Neuron (in vitro differentiated cells): ENCODE measurements around the gene WRAP73.
A peak's percentile ranks its signal among the peaks of the same experiment; 100 is the strongest.

Experiments
- H2AFZ ChIP-seq: one replicate; pipeline ENCODE4 v1.6.1; 2013; ENCODE audit warnings: low read depth, mild to moderate bottlenecking, inconsistent platforms, low read length, moderate library complexity
- H3K27me3 ChIP-seq: one replicate; pipeline ENCODE4 v1.6.1; 2013; ENCODE audit warnings: low read length; ENCODE audit not compliant: insufficient read depth
- H3K36me3 ChIP-seq: one replicate; pipeline ENCODE4 v1.6.1; 2013; ENCODE audit warnings: low read length; ENCODE audit not compliant: insufficient read depth
- H3K4me1 ChIP-seq: one replicate; pipeline ENCODE4 v1.6.1; 2013; ENCODE audit warnings: low read length; ENCODE audit not compliant: insufficient read depth
- H3K4me3 ChIP-seq: 2 replicates; pipeline ENCODE4 v1.5.1; 2013; ENCODE audit warnings: mild to moderate bottlenecking, low read length, moderate library complexity
- H3K9me3 ChIP-seq: one replicate; pipeline ENCODE4 v1.6.1; 2013; ENCODE audit warnings: low read length

Gene WRAP73

DNA sequence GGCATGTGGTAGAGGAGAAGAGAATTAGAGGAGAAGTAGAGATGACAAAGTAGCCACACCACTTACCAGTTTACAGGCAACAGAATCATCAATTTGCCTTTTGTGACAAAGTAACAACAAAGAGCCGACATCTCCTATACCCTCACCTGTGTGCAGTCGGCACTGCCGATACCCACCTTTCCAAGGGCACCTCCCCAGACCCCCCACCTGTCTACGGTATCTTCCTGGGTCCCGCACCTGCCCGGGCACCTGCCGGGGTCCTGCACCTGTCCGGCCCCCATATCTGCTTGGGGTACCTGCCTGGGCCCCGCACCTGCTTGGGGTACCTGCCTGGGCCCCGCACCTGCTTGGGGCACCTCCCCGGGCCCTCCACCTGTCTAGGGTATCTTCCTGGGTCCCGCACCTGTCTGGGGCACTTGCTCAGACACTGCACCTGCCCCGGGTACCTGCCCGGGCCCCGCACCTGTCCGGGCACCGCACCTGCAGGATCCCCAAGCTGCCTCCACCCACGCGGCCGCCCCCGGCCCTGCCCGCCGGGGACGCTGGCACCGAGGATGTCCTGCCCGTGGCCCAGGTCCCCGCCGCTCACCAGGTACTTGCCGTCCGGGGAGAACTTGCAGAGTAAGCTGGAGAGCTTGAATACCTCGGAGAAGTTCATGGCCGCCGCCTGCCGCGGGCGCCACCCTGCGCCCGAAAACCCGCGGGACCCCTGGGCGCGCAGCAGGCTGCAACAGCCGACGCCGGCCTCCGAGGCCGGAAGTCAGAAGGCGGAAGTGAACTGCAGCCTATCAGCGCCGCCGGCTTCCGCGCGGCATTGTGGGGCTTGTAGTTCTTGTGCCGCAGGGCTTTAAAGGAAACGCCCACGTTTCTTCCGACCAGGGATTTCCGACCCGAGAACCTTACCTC lies at the start of gene WRAP73:
Gene WRAP73 (minus strand): TSS at position 762 of the 906 bp plus-strand sequence. CDS start 104 bp downstream, at position 658.
- H3K9me3 ChIP-seq, result no peaks in the 10 kb centered on the region
- H3K4me1 ChIP-seq, result peaks cover 10% of the 10 kb centered on the region
- peak within 1 kb of the TSS; percentile 93 for H3K4me3 ChIP-seq
- peak within 1 kb of the TSS; percentile 64 for H2AFZ ChIP-seq
- H3K36me3 ChIP-seq, result peaks cover 24% of the 10 kb centered on the region
- peaks cover 43% of the 10 kb centered on the region for H3K27me3 ChIP-seq

GRCh38 chr1:3699596-3699995 lies 49.7 kb upstream of the WRAP73 start:
- Histone ChIP-seq H2AFZ (no peak overlapping the region), H3K9me3 (no peaks in the 10 kb centered on the region), H3K4me1 (peaks cover 10% of the 10 kb centered on the region), H3K4me3 (no peak overlapping the region), H3K36me3 (no peaks in the 10 kb centered on the region), H3K27me3 (peaks cover 62% of the 10 kb centered on the region)

DNA sequence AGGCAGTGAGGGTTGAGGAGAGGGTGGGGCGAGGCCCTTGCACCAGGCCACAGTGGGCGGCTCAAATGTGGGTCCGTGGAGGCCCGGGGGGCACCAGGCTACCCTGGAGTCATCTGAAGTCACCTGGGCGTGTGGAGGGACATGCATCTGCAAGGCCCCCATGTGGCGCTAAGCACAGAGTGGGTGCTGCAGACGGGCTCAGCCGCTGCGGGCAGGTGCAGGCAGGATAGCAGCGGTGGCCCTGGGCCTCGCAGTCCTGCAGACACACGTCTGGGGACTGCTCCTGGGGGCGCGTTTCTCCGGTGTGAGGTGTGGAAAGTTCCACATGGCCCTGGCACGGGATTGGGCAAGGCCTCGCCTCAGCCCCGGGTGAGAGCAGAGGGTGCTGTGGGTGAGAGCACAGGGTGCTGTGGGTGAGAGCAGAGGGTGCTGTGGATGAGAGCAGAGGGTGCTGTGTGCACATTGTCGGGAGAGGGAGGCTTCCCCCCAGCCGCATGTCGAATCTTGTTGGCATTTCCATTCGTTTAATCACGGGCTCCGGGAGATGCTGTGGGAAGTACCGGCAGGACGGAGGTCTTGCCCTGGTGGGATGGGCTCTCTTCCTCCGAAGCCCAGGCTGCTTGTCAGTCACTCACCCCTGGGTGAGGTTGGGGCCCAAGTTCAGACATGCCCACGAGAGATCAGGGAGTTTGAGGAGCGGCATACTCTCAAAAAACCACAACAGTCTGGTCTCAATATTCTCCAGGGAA lies 48.9 kb upstream of the WRAP73 start:
- H3K27me3 ChIP-seq, result peaks cover 57% of the 10 kb centered on the region
- no peak overlapping the region for H2AFZ ChIP-seq
- no peaks in the 10 kb centered on the region for H3K36me3 ChIP-seq
- H3K4me3 ChIP-seq, result no peak overlapping the region
- H3K9me3 ChIP-seq, result no peaks in the 10 kb centered on the region
- peaks cover 10% of the 10 kb centered on the region for H3K4me1 ChIP-seq

- H3K4me1 ChIP-seq, result peaks cover 2% of the 10 kb centered on the region
- H3K36me3 ChIP-seq, result no peaks in the 10 kb centered on the region
- H3K4me3 ChIP-seq, result no peak overlapping the region
- H3K9me3 ChIP-seq, result no peaks in the 10 kb centered on the region
- peaks cover 47% of the 10 kb centered on the region for H3K27me3 ChIP-seq
- H2AFZ ChIP-seq, result no peak overlapping the region
Observed at GRCh38 chr1:3697810-3698209, 47.9 kb upstream of the WRAP73 start.

- H3K4me3 ChIP-seq, result no peak overlapping the region
- no peaks in the 10 kb centered on the region for H3K9me3 ChIP-seq
- H3K27me3 ChIP-seq, result peaks cover 47% of the 10 kb centered on the region
- no peak overlapping the region for H2AFZ ChIP-seq
- H3K4me1 ChIP-seq, result no peaks in the 10 kb centered on the region
- no peaks in the 10 kb centered on the region for H3K36me3 ChIP-seq
Observed at GRCh38 chr1:3697104-3697503, 47.2 kb upstream of the WRAP73 start.

DNA sequence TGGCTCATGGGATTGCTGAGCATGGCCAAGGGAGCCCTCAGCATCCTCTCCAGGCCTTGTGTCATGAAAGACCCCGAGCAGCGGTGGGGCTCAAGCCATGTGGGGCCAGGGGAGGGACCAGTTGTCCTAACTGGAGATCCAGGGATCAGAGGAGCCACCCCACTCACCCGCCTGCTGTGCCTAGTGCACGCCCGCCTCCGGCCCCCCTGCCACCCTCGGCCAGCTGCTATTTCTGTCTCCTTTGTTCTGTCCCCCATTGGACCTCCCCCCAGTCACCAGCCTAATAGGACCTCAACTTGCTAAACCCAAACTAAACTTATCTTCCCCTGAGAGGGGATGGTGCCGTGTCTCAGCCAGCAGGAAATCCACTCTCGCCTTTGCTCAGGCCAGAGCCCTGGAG lies 46.8 kb upstream of the WRAP73 start:
- H3K4me1 ChIP-seq, result no peaks in the 10 kb centered on the region
- H3K27me3 ChIP-seq, result peaks cover 47% of the 10 kb centered on the region
- no peaks in the 10 kb centered on the region for H3K36me3 ChIP-seq
- H3K4me3 ChIP-seq, result no peak overlapping the region
- no peaks in the 10 kb centered on the region for H3K9me3 ChIP-seq
- no peak overlapping the region for H2AFZ ChIP-seq

DNA sequence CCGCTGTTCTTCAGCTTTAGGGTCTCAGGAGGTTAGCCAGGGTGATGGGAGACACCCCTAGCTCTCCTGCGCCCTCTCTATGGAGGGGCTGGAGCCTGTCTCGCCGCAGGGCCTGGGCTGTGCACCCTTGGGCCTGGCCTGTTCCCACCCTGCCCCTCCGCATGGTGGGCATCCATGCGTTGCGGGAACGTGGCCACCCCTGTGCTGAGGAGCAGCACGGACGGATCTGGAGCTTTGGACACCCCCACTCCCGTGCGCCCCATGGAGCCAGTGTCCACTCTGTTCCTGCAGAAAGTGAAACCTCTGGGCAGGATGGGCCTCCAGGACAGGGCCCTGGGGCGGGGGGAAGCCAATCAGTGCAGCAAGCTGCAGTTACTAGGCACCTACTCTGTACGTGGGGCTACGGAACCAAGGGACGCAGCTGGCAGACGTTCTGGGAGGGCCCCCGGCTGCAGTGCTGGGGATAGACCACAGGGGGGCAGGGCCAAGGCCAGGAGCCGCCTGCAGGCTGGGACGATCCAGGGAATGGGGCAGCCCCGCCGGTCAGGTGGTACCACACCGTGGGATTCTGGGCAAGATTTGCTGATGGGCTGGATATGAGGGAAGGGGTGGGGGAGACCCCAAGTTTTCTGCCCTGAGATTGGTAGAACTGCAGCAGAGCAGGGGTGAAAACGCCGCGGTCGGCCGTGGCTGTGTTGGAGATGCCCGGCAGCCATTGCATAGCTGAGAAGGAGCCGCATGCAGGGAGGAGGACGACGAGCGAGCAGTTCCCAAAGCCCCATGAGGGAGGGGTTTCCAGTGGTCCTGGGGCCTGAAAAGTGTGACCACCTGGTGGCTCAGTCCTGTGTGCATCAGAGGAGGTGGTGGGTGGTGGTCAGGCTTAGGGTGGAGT lies 45.7 kb upstream of the WRAP73 start:
- Histone ChIP-seq H2AFZ (no peak overlapping the region), H3K4me1 (peaks cover 4% of the 10 kb centered on the region), H3K4me3 (no peak overlapping the region), H3K36me3 (no peaks in the 10 kb centered on the region), H3K27me3 (peaks cover 44% of the 10 kb centered on the region), H3K9me3 (no peaks in the 10 kb centered on the region)

GRCh38 chr1:3693321-3693720 lies 43.4 kb upstream of the WRAP73 start:
- Histone ChIP-seq H3K4me3 (no peak overlapping the region), H3K27me3 (peaks cover 39% of the 10 kb centered on the region), H3K9me3 (no peaks in the 10 kb centered on the region), H2AFZ (no peak overlapping the region), H3K4me1 (peaks cover 8% of the 10 kb centered on the region), H3K36me3 (no peaks in the 10 kb centered on the region)

DNA sequence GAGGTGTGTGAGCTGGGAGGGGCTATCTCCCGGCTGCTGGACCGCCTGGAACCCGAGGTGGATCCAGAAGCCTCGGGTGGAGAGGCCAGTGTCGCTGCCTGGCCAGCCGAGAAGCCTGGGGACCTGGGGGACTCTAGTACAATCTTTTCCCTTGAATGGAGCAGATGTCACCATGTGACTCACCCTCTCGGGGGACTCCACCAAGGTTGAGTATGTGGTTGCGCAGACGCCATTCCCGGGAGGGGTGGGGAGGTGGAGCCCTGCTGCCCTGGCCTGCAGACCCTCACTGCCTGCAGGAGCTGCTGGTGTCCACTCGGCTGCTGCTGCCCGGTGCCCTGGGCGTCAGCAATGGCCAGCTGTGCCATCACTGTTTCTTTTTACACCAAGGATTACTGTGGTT lies 42.7 kb upstream of the WRAP73 start:
- Histone ChIP-seq H3K4me3 (no peak overlapping the region), H3K4me1 (peaks cover 8% of the 10 kb centered on the region), H3K27me3 (peaks cover 39% of the 10 kb centered on the region), H3K36me3 (no peaks in the 10 kb centered on the region), H2AFZ (no peak overlapping the region), H3K9me3 (no peaks in the 10 kb centered on the region)

GRCh38 chr1:3691421-3692204 lies 41.7 kb upstream of the WRAP73 start:
- Histone ChIP-seq H3K4me1 (peaks cover 8% of the 10 kb centered on the region), H3K9me3 (no peaks in the 10 kb centered on the region), H3K27me3 (peaks cover 39% of the 10 kb centered on the region)

DNA sequence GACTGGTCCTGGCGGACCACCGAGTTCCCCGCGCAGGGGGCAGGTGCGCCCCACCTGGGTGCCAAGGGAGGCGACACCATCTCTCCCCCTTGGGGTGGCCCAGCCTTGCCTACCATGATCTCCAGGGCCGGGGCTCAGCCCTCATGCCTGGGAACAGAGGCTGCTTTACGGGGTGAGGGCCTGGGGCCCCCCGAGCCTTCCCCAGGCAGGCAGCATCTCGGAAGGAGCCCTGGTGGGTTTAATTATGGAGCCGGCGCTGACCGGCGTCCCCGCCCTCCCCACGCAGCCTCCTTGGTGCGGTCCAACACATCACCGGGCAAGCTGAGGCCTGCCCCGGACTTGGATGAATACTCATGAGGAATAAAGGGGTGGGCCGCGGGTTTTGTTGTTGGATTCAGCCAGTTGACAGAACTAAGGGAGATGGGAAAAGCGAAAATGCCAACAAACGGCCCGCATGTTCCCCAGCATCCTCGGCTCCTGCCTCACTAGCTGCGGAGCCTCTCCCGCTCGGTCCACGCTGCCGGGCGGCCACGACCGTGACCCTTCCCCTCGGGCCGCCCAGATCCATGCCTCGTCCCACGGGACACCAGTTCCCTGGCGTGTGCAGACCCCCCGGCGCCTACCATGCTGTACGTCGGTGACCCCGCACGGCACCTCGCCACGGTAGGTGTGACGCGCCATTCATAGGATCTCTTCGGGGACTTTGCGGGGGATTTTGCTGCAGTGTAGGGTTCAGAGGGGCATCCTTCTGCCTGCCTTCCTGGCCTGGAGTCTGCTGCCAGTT lies 40.6 kb upstream of the WRAP73 start:
- Histone ChIP-seq H3K4me3 (no peak overlapping the region), H3K9me3 (no peaks in the 10 kb centered on the region), H3K27me3 (peaks cover 42% of the 10 kb centered on the region), H3K36me3 (no peaks in the 10 kb centered on the region), H2AFZ (no peak overlapping the region), H3K4me1 (peaks cover 8% of the 10 kb centered on the region)

More at GRCh38 chr1:3691421-3692204, 41.7 kb upstream of the WRAP73 start:
- no peak overlapping the region for H3K4me3 ChIP-seq
- H2AFZ ChIP-seq, result no peak overlapping the region
- no peaks in the 10 kb centered on the region for H3K36me3 ChIP-seq
